ENCODE measurements around the gene RIPOR3. TPM values are rescaled to one million over a fixed set of nuclear protein-coding genes. Genes with fewer than 3 reads are reported as not detected.
"Not testable (repeated sequence)": the region's sequence is repeated elsewhere in the genome, so short reads cannot be mapped to it uniquely, and the experiment has no call there.

The RIPOR3 gene
- total RNA-seq, 2 experiments from 2014 or later = not detected

DNA sequence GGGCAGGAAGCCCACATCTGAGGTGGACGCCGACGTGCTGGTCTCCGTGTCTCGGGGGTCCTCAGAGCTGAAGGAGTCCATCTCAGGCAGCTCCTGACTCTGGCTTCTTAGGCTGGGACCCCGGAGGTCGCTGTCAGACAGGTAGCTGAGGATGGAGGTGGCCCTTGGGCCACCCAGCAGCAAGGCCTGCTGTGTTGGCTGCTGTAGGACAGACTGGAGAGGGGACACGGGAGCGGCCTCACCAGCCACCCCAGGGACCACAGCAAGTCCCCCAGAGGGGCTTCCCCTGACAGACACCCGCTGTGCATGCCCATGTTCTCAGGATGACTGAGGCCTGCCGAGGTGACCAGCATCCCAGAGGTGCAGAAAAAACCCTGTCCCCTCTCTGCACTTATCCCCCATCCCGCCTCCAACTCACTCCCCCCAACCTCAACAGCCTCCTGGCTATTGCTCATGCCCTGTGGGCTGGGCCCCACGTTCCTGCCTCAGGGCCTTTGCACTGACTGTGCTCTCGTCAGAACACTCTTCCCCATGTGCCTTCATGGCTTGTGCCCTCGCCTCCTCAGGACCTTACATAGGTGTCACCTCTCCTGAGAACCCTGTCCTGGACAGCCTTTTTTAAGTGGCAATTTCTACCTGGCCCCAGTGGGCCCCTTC, 88.8 kb downstream of the RIPOR3 start:
- H3K4me1 Mint-ChIP-seq = no peaks in the 10 kb centered on the region
- H3K27me3 Mint-ChIP-seq = peaks cover 2% of the 10 kb centered on the region
- no peak for ATAC-seq
- POLR2A ChIA-PET = no interaction called here
- H3K27ac Mint-ChIP-seq = no peak overlapping the region
- no peaks in the 10 kb centered on the region for H3K9me3 Mint-ChIP-seq (ENCODE audit: low read depth)
- H3K4me3 Mint-ChIP-seq = no peak overlapping the region
- intact Hi-C loops (cut with DNase I, micrococcal nuclease) = no loop called here
- CTCF ChIA-PET = interaction anchor here (1.0 kb wide), 1 partner anchor 14 kb away, joined by 3 read pairs; no protein-coding TSS in a partner anchor
- no peak for DNase-seq
- H3K36me3 Mint-ChIP-seq (ENCODE audit: low read depth) = no peaks in the 10 kb centered on the region

DNA sequence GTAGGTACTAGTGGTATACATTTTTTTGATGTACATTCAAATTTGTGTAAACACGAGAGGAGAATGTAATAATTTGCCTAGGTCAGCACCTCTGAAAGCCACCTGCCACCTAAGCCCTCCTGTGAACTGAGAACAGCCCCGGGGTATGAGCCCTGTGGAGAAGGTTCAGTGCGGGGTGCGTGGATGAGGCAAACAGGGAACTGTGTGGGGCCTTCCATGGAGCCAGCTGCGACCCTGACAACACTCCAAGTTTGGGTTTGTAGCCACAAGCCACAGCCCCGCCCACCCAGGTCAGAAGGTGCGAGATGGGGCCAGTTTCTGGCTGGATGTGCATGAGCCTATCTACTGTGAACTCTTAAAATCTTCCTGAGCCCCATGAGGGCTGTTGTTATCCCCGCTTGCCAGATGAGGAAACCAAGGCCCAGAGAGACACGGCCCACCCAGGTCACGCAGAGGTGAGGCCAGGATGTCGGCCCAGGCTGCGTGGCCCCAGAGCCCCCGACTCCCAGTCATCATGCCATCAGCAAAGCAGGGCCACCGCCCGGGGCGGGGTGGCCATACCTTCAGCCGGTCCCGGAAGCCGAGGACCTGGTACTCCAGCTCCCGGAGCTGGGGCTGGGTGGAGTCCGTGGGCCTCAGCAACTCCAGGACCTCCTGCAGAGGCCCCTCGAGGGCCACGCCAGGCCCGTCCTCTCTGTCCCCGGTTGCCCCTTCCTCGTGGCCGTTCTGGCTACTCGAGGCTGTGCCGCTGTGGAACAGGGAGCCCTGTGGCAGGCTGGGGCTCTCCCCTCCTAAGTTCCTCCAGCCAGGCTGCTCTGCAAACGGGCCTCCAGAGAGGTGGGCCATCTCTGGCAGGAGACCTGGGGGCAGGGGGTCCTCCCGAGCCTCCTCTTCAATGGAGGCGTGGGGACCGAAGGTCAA, 89.6 kb downstream of the RIPOR3 start:
- intact Hi-C loops (cut with DNase I, micrococcal nuclease) = no loop called here
- Mint-ChIP-seq H3K27me3 (peaks cover 2% of the 10 kb centered on the region), H3K4me1 (no peaks in the 10 kb centered on the region), H3K4me3 (no peak overlapping the region), H3K27ac (no peak overlapping the region), H3K36me3 (ENCODE audit: low read depth) (no peaks in the 10 kb centered on the region), H3K9me3 (ENCODE audit: low read depth) (no peaks in the 10 kb centered on the region)
- DNase-seq (no peak), ATAC-seq (no peak)
- ChIA-PET POLR2A (no interaction called here), CTCF (no interaction called here)

DNA sequence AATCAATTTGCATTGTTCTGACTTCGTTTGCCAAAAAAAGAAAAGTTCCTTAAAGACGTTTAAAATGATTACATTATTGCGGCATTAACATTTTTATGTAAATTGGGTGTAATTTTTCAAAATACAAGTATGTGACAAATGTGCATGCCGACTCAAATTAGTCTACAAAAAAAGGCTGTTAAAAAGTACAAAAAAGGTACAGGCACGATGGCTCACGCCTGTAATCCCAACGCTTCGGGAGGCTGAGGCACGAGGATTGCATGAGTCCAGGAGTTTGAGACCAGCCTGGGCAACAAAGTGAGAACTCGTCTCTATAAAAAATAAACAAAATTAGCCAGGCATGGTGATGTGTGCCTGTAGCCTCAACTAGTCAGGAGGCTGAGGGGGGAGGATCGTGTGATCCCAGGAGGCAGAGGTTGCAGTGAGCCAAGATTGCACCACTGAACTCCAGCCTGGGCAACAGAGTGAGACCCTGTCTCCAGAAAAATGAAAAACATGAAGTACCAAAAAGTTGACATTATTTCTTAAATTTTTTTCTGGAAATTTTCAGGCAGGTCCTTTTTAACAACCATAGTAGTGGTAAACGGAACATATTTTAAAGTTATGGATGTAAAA, 91.0 kb downstream of the RIPOR3 start:
- ATAC-seq (no peak), DNase-seq (no peak)
- Mint-ChIP-seq H3K27ac (no peak overlapping the region), H3K27me3 (peaks cover 2% of the 10 kb centered on the region), H3K36me3 (ENCODE audit: low read depth) (no peaks in the 10 kb centered on the region), H3K4me3 (no peak overlapping the region), H3K9me3 (ENCODE audit: low read depth) (no peaks in the 10 kb centered on the region), H3K4me1 (peaks cover 4% of the 10 kb centered on the region)
- ChIA-PET CTCF (interaction anchor here (1.0 kb wide), 1 partner anchor 12 kb away, joined by 4 read pairs; no protein-coding TSS in a partner anchor), POLR2A (no interaction called here)
- intact Hi-C loops (cut with DNase I, micrococcal nuclease) = no loop called here

DNA sequence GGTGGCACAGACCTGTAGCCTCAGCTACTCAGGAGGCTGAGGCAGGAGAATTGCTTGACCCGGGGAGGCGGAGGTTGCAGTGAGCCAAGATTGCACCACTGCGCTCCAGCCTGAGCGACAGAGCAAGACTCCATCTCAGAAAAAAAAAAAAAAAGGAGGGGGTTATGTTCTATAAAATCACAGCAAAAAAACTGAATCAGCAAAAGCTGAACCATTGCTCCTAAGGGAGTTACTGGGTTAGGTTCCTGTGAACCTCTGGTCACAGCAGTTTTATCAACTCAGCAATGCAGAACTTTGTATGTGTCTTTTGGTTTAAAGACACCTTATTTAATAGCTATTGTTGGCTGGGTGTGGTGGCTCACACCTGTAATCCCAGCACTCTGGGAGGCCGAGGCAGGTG, 92.6 kb downstream of the RIPOR3 start:
- H3K4me1 Mint-ChIP-seq; intact Hi-C loops (cut with DNase I, micrococcal nuclease); DNase-seq; H3K27ac Mint-ChIP-seq; ATAC-seq; H3K27me3 Mint-ChIP-seq; H3K9me3 Mint-ChIP-seq (ENCODE audit: low read depth); POLR2A ChIA-PET; H3K36me3 Mint-ChIP-seq (ENCODE audit: low read depth); H3K4me3 Mint-ChIP-seq: not testable (repeated sequence)
- CTCF ChIA-PET = interaction anchor here (0.6 to 0.9 kb wide), 3 partner anchors 61 to 151 kb away, joined by 3 read pairs; no protein-coding TSS in a partner anchor

DNA sequence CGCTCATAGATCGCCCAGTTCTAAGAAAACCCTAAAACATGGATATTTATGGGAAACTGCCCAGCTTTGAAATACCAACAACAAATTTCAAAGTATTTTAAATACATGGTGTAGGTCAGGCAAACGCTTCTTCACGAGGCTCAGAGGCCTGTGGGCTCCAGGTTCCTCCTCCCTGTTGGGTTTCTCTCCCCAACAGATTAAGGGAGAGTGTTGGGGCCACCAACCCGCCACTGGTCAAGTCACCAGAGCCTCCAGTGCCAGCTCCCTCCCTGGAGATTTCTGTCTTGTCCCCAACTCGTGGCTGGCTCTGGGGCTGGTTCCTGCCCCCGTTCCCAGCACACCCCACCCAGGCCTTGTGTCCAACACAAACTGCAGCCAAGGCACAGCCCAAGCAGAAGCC, 93.3 kb downstream of the RIPOR3 start:
- POLR2A ChIA-PET = no interaction called here
- intact Hi-C loops (cut with DNase I, micrococcal nuclease) = no loop called here
- H3K36me3 Mint-ChIP-seq (ENCODE audit: low read depth) = no peaks in the 10 kb centered on the region

DNA sequence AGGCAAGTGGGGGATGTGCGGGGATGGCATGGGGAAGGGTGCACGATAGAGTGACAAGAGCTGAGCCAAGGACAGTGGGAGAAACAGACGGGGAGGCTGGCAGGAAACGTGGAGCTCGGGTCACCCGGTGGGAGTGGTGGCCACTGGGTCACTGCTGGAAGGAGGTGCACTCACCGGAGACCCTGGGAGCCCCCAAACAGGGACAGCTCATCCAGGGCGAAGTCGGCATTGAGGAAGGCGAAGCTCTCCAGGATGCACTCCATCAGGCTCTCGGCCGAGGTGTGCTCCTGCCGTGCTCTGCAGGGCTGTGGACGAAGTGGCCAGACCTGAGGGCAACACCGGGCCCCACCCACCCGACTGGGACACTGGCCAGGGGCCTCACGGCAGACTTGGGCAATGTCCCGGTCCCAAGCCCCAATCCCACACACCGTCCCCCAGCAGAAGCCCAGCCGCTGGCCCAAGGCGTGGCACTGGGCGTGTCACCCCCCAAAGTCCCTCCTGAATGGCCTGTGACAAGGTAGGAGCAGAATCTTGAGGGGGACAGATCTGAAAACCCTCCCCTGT, 93.9 kb downstream of the RIPOR3 start:
- DNase-seq (no peak), ATAC-seq (no peak)
- Mint-ChIP-seq H3K4me3 (no peak overlapping the region), H3K4me1 (peaks cover 4% of the 10 kb centered on the region), H3K9me3 (ENCODE audit: low read depth) (no peaks in the 10 kb centered on the region), H3K27me3 (peaks cover 2% of the 10 kb centered on the region), H3K36me3 (ENCODE audit: low read depth) (no peaks in the 10 kb centered on the region), H3K27ac (no peak overlapping the region)
- ChIA-PET POLR2A (no interaction called here), CTCF (interaction anchor here (0.6 to 1.3 kb wide), 3 partner anchors 9 to 152 kb away, joined by 3 to 4 read pairs (median 3); no protein-coding TSS in a partner anchor)
- intact Hi-C loops (cut with DNase I, micrococcal nuclease) = no loop called here

More for the DNA sequence above, 93.3 kb downstream of the RIPOR3 start:
- H3K27ac Mint-ChIP-seq = no peak overlapping the region
- CTCF ChIA-PET = interaction anchor here (1.3 kb wide), 1 partner anchor 9 kb away, joined by 4 read pairs; no protein-coding TSS in a partner anchor
- H3K4me3 Mint-ChIP-seq = no peak overlapping the region
- DNase-seq = no peak
- peaks cover 4% of the 10 kb centered on the region for H3K4me1 Mint-ChIP-seq
- ATAC-seq = no peak
- H3K27me3 Mint-ChIP-seq = peaks cover 2% of the 10 kb centered on the region
- no peaks in the 10 kb centered on the region for H3K9me3 Mint-ChIP-seq (ENCODE audit: low read depth)

DNA sequence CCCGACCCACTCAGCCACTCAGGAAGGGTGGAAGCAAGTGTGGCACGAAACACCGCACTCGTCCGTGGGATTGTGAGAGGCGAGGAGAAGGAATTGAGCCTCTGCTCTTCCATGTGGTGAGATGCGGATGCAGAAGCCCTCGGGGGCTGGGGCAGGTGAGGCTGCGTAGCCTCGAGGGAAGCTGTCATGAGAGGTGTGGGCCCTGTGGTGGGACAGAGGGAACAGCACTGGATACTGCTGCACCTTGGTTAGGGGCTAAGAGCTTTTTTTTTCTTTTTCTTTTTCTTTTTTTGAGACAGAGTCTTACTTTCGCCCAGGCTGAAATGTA, 94.7 kb downstream of the RIPOR3 start:
- no peak overlapping the region for H3K27ac Mint-ChIP-seq

DNA sequence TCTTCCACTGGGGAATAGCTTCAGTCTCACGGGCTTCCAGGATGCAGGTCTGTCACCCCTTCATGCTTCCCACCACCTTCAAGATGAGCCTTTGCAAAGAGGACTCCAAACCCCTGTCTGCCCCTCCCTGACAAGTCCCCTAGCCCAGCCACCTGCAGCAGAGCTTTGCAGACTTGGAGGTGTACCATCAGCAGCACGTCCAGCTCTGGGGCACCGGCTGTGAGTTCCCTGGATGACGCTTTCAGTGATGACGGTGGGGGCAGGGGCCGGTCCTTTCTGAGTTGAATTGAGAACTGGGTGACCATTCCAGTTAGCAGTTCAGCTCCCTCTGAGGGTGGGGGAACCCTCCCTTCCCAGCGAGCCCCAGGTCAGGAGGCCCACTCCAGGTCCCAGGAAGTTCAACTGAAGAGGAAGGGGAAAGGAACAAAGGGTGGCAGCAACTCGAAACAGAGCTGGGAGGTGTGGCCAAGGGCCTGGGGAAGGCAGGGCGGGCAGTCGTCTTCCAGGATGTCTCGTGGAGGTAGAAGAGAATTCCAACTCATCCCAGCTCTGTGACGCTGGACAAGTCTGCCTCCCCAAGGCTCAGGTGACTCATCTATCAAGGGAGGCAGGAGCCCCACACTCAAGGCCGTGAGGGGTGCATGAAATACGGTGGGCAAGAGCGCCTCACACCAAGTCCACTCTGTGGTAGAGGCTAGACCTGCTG, 95.2 kb downstream of the RIPOR3 start:
- Mint-ChIP-seq H3K4me1 (peaks cover 4% of the 10 kb centered on the region), H3K9me3 (ENCODE audit: low read depth) (no peaks in the 10 kb centered on the region), H3K4me3 (no peak overlapping the region), H3K36me3 (ENCODE audit: low read depth) (no peaks in the 10 kb centered on the region), H3K27ac (no peak overlapping the region), H3K27me3 (peaks cover 2% of the 10 kb centered on the region)
- intact Hi-C loops (cut with DNase I, micrococcal nuclease) = no loop called here
- POLR2A ChIA-PET = no interaction called here
- no peak for ATAC-seq
- CTCF ChIA-PET = interaction anchor here (0.6 to 1.6 kb wide), 8 partner anchors 22 to 417 kb away, joined by 3 to 5 read pairs (median 3); no protein-coding TSS in a partner anchor
- DNase-seq = no peak

More for the DNA sequence above, 94.7 kb downstream of the RIPOR3 start:
- POLR2A ChIA-PET = interaction anchor here (0.5 kb wide), 1 partner anchor 47 kb away, joined by 4 read pairs; no protein-coding TSS in a partner anchor
- Mint-ChIP-seq H3K9me3 (ENCODE audit: low read depth) (no peaks in the 10 kb centered on the region), H3K4me3 (no peak overlapping the region), H3K4me1 (peaks cover 4% of the 10 kb centered on the region), H3K27me3 (peaks cover 2% of the 10 kb centered on the region), H3K36me3 (ENCODE audit: low read depth) (no peaks in the 10 kb centered on the region)
- DNase-seq = no peak
- intact Hi-C loops (cut with DNase I, micrococcal nuclease) = no loop called here
- CTCF ChIA-PET = interaction anchor here (1.0 to 1.3 kb wide), 4 partner anchors 8 to 185 kb away, joined by 3 to 4 read pairs (median 4); no protein-coding TSS in a partner anchor
- no peak for ATAC-seq

DNA sequence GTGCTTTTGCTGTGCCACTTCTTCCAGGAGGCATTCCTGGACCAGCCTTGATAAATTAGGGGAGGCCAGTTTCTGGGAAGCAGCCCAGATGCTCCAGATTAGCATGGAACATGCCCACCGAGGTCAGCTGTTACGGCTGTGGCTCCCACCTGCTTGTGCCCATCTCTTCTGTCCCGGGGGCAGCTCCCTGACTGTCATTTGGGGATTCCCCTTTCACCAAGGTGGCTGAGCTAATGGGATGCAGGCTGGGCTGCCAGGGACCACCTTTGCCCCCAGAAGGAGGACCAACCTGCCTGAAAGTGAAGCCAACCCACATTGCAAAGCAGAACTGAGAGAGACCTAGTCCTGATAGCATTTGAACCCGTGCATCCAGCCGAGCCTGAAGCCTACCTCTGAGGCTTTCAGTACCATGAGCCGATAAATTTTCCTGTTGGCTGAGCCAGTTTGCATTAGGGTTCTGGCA, 95.9 kb downstream of the RIPOR3 start:
- Mint-ChIP-seq H3K9me3 (ENCODE audit: low read depth) (no peaks in the 10 kb centered on the region), H3K27ac (no peak overlapping the region), H3K27me3 (no peaks in the 10 kb centered on the region), H3K36me3 (ENCODE audit: low read depth) (no peaks in the 10 kb centered on the region), H3K4me3 (no peak overlapping the region), H3K4me1 (peaks cover 4% of the 10 kb centered on the region)
- intact Hi-C loops (cut with DNase I, micrococcal nuclease) = no loop called here
- DNase-seq (no peak), ATAC-seq (no peak)
- ChIA-PET POLR2A (no interaction called here), CTCF (interaction anchor here (0.6 to 1.6 kb wide), 7 partner anchors 23 to 416 kb away, joined by 3 to 5 read pairs (median 3); no protein-coding TSS in a partner anchor)

DNA sequence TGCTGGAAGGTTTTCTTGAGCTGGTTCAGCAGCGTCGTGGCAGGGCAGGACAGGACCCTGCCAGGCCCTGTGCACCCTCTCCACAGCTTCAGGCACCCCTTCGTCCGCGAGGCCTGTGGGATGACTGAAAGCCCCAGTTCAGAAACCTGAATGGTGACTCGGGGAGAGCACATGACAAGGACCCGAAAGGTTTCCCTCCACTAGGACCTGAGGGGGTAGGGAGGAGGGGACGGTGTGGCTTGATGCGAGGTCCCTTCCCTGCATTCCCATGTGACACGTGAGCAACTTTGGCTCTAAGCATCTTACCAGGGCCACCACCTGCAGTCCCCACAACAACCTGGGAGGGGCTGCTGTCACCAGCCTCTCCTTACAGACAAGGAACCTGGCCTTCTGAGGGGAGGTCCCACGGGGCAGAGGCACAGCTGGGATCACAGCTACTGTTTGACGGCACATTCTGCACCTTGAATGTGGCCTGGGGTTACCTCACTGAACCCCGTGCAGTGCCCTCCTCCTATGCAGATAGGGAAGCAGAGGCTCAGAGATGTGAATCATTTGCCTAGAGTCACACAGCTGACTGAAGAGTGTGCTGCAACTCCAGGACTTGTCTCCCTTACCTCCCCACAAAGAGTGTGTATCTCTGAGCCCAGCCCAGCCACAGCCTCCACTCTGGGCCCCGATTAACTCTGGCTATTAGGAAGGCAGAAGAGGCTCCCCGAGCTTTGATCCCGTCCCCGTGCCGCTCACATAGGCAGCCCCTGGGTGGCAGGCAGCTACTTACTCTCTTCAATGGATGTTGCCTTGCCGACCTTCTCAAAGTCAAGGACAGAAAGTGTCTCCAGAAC, 96.5 kb downstream of the RIPOR3 start:
- intact Hi-C loops (cut with DNase I, micrococcal nuclease) = no loop called here
- Mint-ChIP-seq H3K36me3 (ENCODE audit: low read depth) (peaks cover under 1% of the 10 kb centered on the region), H3K27ac (no peak overlapping the region), H3K9me3 (ENCODE audit: low read depth) (no peaks in the 10 kb centered on the region), H3K4me3 (no peak overlapping the region), H3K27me3 (no peaks in the 10 kb centered on the region), H3K4me1 (peaks cover 4% of the 10 kb centered on the region)
- ATAC-seq (peak; percentile 40), DNase-seq (peak; percentile 25)
- POLR2A ChIA-PET = no interaction called here
- CTCF ChIA-PET = interaction anchor here (1.1 to 1.6 kb wide), 4 partner anchors 13 to 416 kb away, joined by 4 to 5 read pairs (median 4); no protein-coding TSS in a partner anchor
